NB4 (cell line): ENCODE data around the gene ACER3.

Experiments
- DNase-seq: peaks from one replicate; pipeline ENCODE4 v3.0.0; 2010; ENCODE audit warnings: low read depth
- H3K4me3 ChIP-seq: one replicate; pipeline ENCODE4 v1.5.1; 2011; ENCODE audit warnings: mild to moderate bottlenecking, low read depth, low read length, moderate library complexity
- CTCF ChIP-seq: IDR thresholded peaks from one replicate; pipeline ENCODE4 v1.5.1; 2012; ENCODE audit warnings: low read depth, low read length
- MAX ChIP-seq: IDR thresholded peaks from 2 replicates; pipeline ENCODE4 v1.6.1; 2011; ENCODE audit warnings: low read depth, low read length
- MYC ChIP-seq: IDR thresholded peaks from 2 replicates; pipeline ENCODE4 v1.6.1; 2011; ENCODE audit warnings: low read depth, low read length
- POLR2A ChIP-seq: IDR thresholded peaks from 2 replicates; pipeline ENCODE4 v1.6.1; 2011; ENCODE audit warnings: mild to moderate bottlenecking; ENCODE audit not compliant: insufficient read length; ENCODE audit errors: extremely low read depth

Gene ACER3

GRCh38 chr11:76972051-76972450 is 111.3 kb downstream of the ACER3 start:
- DNase-seq, result no peak
- TF ChIP-seq POLR2A, result no peak
- TF ChIP-seq MAX, result no peak
- no peak for TF ChIP-seq MYC
- TF ChIP-seq CTCF, result no peak
- H3K4me3 ChIP-seq, result no peak overlapping the region

- H3K4me3 ChIP-seq, result no peak overlapping the region
- TF ChIP-seq POLR2A (no peak), MAX (no peak), MYC (no peak), CTCF (no peak)
- no peak for DNase-seq
These were observed 113.6 kb downstream of the ACER3 start for GRCh38 chr11:76974179-76974891.

GRCh38 chr11:76975513-76975912 is 114.8 kb downstream of the ACER3 start:
- no peak for DNase-seq
- TF ChIP-seq MAX, result no peak
- no peak for TF ChIP-seq POLR2A
- TF ChIP-seq CTCF, result no peak
- no peak for TF ChIP-seq MYC
- H3K4me3 ChIP-seq, result no peak overlapping the region

- TF ChIP-seq POLR2A, result no peak
- no peak for TF ChIP-seq CTCF
- no peak for TF ChIP-seq MYC
- no peak for TF ChIP-seq MAX
- no peak for DNase-seq
- H3K4me3 ChIP-seq, result no peak overlapping the region
These were observed 117.1 kb downstream of the ACER3 start for GRCh38 chr11:76977791-76978190.

GRCh38 chr11:76978239-76978638 is 117.5 kb downstream of the ACER3 start:
- no peak overlapping the region for H3K4me3 ChIP-seq
- peak; percentile 12 for DNase-seq
- no peak for TF ChIP-seq MAX
- TF ChIP-seq MYC, result no peak
- no peak for TF ChIP-seq CTCF
- TF ChIP-seq POLR2A, result no peak

- H3K4me3 ChIP-seq, result no peak overlapping the region
- no peak for TF ChIP-seq MAX
- TF ChIP-seq POLR2A, result no peak
- TF ChIP-seq CTCF, result no peak
- TF ChIP-seq MYC, result no peak
- DNase-seq, result no peak
These were observed 118.1 kb downstream of the ACER3 start for GRCh38 chr11:76978818-76979217.
